H9 (cell line): ENCODE measurements around the gene EML5. TPM values are rescaled to one million over a fixed set of nuclear protein-coding genes. Genes with fewer than 3 reads are reported as not detected.

Experiments
- DNase-seq: peaks from one replicate; pipeline ENCODE4 v3.0.0-alpha.2; 2017
- H2AFZ ChIP-seq: one replicate; pipeline ENCODE4 v1.6.1; 2013; ENCODE audit warnings: mild to moderate bottlenecking, low read length, control low read depth, moderate library complexity
- H2AK5ac ChIP-seq: 2 replicates; pipeline ENCODE4 v1.6.1; 2013; ENCODE audit warnings: low read length, control low read depth, mixed read lengths; ENCODE audit not compliant: insufficient read length
- H2BK120ac ChIP-seq: one replicate; pipeline ENCODE4 v1.6.1; 2013; ENCODE audit warnings: low read depth, mild to moderate bottlenecking, low read length, control low read depth, inconsistent platforms; ENCODE audit not compliant: poor library complexity, severe bottlenecking
- H2BK12ac ChIP-seq: 2 replicates; pipeline ENCODE4 v1.6.1; 2013; ENCODE audit warnings: low read length, control low read depth, mixed read lengths, low read depth; ENCODE audit not compliant: insufficient read length
- H2BK15ac ChIP-seq: 2 replicates; pipeline ENCODE4 v1.6.1; 2013; ENCODE audit warnings: low read depth, low read length, control low read depth
- H2BK20ac ChIP-seq: one replicate; pipeline ENCODE4 v1.6.1; 2013; ENCODE audit warnings: low read depth, mild to moderate bottlenecking, low read length, control low read depth, inconsistent platforms; ENCODE audit not compliant: poor library complexity, severe bottlenecking
- H2BK5ac ChIP-seq: 2 replicates; pipeline ENCODE4 v1.6.1; 2013; ENCODE audit warnings: low read length, control low read depth, mixed read lengths; ENCODE audit not compliant: insufficient read length
- H3K14ac ChIP-seq: 2 replicates; pipeline ENCODE4 v1.6.1; 2013; ENCODE audit warnings: low read length, control low read depth; ENCODE audit not compliant: insufficient read depth
- H3K18ac ChIP-seq: 2 replicates; pipeline ENCODE4 v1.6.1; 2013; ENCODE audit warnings: low read depth, mild to moderate bottlenecking, mixed read lengths, low read length, control low read depth; ENCODE audit not compliant: insufficient read length
- H3K23ac ChIP-seq: 2 replicates; pipeline ENCODE4 v1.6.1; 2013; ENCODE audit warnings: low read length, control low read depth, mixed read lengths, low read depth; ENCODE audit not compliant: insufficient read length
- H3K23me2 ChIP-seq: 2 replicates; pipeline ENCODE4 v1.6.1; 2013; ENCODE audit warnings: low read depth, mild to moderate bottlenecking, mixed read lengths, low read length, control low read depth; ENCODE audit not compliant: insufficient read length, poor library complexity, severe bottlenecking
- H3K27ac ChIP-seq: 2 replicates; pipeline ENCODE4 v1.5.1; 2013; ENCODE audit warnings: low read length, control low read depth, mixed read lengths, low read depth; ENCODE audit not compliant: insufficient read length
- H3K27me3 ChIP-seq: 2 replicates; pipeline ENCODE4 v1.6.1; 2013; ENCODE audit warnings: low read length, control low read depth, inconsistent platforms; ENCODE audit not compliant: insufficient read depth
- H3K4ac ChIP-seq: 2 replicates; pipeline ENCODE4 v1.6.1; 2013; ENCODE audit warnings: low read depth, mild to moderate bottlenecking, control low read depth, inconsistent platforms, low read length, moderate library complexity
- H3K4me1 ChIP-seq: 2 replicates; pipeline ENCODE4 v1.6.1; 2013; ENCODE audit warnings: low read length, control low read depth, inconsistent platforms; ENCODE audit not compliant: insufficient read depth
- H3K4me2 ChIP-seq: 2 replicates; pipeline ENCODE4 v1.6.1; 2013; ENCODE audit warnings: low read length, control low read depth, mixed read lengths; ENCODE audit not compliant: insufficient read length, insufficient read depth
- H3K56ac ChIP-seq: 2 replicates; pipeline ENCODE4 v1.6.1; 2013; ENCODE audit warnings: low read depth, mild to moderate bottlenecking, mixed read lengths, low read length, control low read depth; ENCODE audit not compliant: insufficient read length
- H3K79me1 ChIP-seq: 2 replicates; pipeline ENCODE4 v1.6.1; 2013; ENCODE audit warnings: low read depth, mild to moderate bottlenecking, moderate library complexity, low read length, control low read depth, inconsistent platforms; ENCODE audit not compliant: insufficient read depth, poor library complexity, severe bottlenecking
- H3K79me2 ChIP-seq: 2 replicates; pipeline ENCODE4 v1.6.1; 2013; ENCODE audit warnings: low read length, control low read depth, inconsistent platforms; ENCODE audit not compliant: insufficient read depth
- H3K9ac ChIP-seq: 2 replicates; pipeline ENCODE4 v1.6.1; 2013; ENCODE audit warnings: low read length, control low read depth, mixed read lengths; ENCODE audit not compliant: insufficient read length; ENCODE audit errors: extremely low read depth
- H3K9me3 ChIP-seq: one replicate; pipeline ENCODE4 v1.6.1; 2013; ENCODE audit warnings: low read depth, low read length, inconsistent platforms; ENCODE audit not compliant: control insufficient read depth
- H3T11ph ChIP-seq: one replicate; pipeline ENCODE4 v1.6.1; 2013; ENCODE audit warnings: mild to moderate bottlenecking, low read length, control low read depth, inconsistent platforms
- H4K20me1 ChIP-seq: one replicate; pipeline ENCODE4 v1.6.1; 2013; ENCODE audit not compliant: control insufficient read depth, insufficient read length, insufficient read depth
- H4K5ac ChIP-seq: 2 replicates; pipeline ENCODE4 v1.6.1; 2013; ENCODE audit warnings: low read depth, mild to moderate bottlenecking, mixed read lengths, low read length, control low read depth; ENCODE audit not compliant: insufficient read length
- H4K8ac ChIP-seq: replicated peaks from 2 replicates; pipeline ENCODE4 v1.6.1; 2013; ENCODE audit warnings: low read length, control low read depth, mixed read lengths, low read depth; ENCODE audit not compliant: insufficient read length
- H4K91ac ChIP-seq: 2 replicates; pipeline ENCODE4 v1.6.1; 2013; ENCODE audit warnings: low read depth, mild to moderate bottlenecking, moderate library complexity, mixed read lengths, low read length, control low read depth; ENCODE audit not compliant: insufficient read length
- H3K27ac Mint-ChIP-seq, 3 experiments: 2 replicates in 2 of 3; 3 replicates in 1 of 3; pipeline ENCODE4 v1.8.0; 2020 to 2021; ENCODE audit warnings: mixed read lengths in 3 of 3, mild to moderate bottlenecking in 1 of 3, moderate library complexity in 1 of 3
- H3K27me3 Mint-ChIP-seq: 2 replicates; pipeline ENCODE4 v1.8.0; 2021; ENCODE audit warnings: low read depth, mild to moderate bottlenecking, moderate library complexity, mixed read lengths
- H3K36me3 Mint-ChIP-seq, 3 experiments: 2 replicates in 2 of 3; 3 replicates in 1 of 3; pipeline ENCODE4 v1.8.0; 2020 to 2021; ENCODE audit warnings: low read depth in 3 of 3, mixed read lengths in 3 of 3; ENCODE audit not compliant: insufficient read depth in 1 of 3
- H3K4me1 Mint-ChIP-seq, 2 experiments: 2 replicates each; pipeline ENCODE4 v1.8.0; 2020; ENCODE audit warnings: mixed read lengths in 2 of 2
- H3K4me3 Mint-ChIP-seq, 2 experiments: 2 replicates in 1 of 2; 3 replicates in 1 of 2; pipeline ENCODE4 v1.8.0; 2020 to 2021; ENCODE audit warnings: mild to moderate bottlenecking in 2 of 2, mixed read lengths in 2 of 2, moderate library complexity in 1 of 2
- H3K9me3 Mint-ChIP-seq, 2 experiments: 2 replicates in 1 of 2; 3 replicates in 1 of 2; pipeline ENCODE4 v1.8.0; 2020; ENCODE audit warnings: mild to moderate bottlenecking in 2 of 2, mixed read lengths in 2 of 2, moderate library complexity in 1 of 2
- WGBS: extraction: QIAGEN DNeasy Blood & Tissue Kit; methylation state at CpG from one replicate; pipeline ENCODE4 v1.1.7; 2013; ENCODE audit warnings: missing lambda C conversion rate, low lambda C conversion rate, mixed read lengths; ENCODE audit not compliant: insufficient read length; ENCODE audit errors: extremely low coverage; 5-methylcytosine and 5-hydroxymethylcytosine counted together
- total RNA-seq: library from RNA; stranded (reverse); gene quantifications from 2 replicates; pipeline ENCODE4 v1.2.1, GENCODE V29; 2021
- TF ChIP-seq, protein P1 (sequence below): fragments of 200-600 bp; sonication (generic); conservative IDR thresholded peaks from 3 replicates; pipeline ENCODE4 v1.8.0; 2021; ENCODE audit warnings: antibody characterized with exemption, mild to moderate bottlenecking

The EML5 gene
- total RNA-seq, 1 experiment from 2014 or later, result 0.81 TPM

- TF ChIP-seq, protein P1, sequence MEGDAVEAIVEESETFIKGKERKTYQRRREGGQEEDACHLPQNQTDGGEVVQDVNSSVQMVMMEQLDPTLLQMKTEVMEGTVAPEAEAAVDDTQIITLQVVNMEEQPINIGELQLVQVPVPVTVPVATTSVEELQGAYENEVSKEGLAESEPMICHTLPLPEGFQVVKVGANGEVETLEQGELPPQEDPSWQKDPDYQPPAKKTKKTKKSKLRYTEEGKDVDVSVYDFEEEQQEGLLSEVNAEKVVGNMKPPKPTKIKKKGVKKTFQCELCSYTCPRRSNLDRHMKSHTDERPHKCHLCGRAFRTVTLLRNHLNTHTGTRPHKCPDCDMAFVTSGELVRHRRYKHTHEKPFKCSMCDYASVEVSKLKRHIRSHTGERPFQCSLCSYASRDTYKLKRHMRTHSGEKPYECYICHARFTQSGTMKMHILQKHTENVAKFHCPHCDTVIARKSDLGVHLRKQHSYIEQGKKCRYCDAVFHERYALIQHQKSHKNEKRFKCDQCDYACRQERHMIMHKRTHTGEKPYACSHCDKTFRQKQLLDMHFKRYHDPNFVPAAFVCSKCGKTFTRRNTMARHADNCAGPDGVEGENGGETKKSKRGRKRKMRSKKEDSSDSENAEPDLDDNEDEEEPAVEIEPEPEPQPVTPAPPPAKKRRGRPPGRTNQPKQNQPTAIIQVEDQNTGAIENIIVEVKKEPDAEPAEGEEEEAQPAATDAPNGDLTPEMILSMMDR, result no peak
- no peak overlapping the region for H2AK5ac ChIP-seq
- H3K4ac ChIP-seq, result no peak overlapping the region
- no peak overlapping the region for H3K23ac ChIP-seq
- no peaks in the 10 kb centered on the region for H3K27me3 ChIP-seq
- Mint-ChIP-seq H3K9me3 (no peaks in the 10 kb centered on the region), H3K4me1 (no peaks in the 10 kb centered on the region), H3K36me3 (no peaks in the 10 kb centered on the region), H3K27ac (no peak overlapping the region), H3K27me3 (no peaks in the 10 kb centered on the region; the same call in none of the 2 replicates), H3K4me3 (no peak overlapping the region)
- H4K20me1 ChIP-seq, result no peaks in the 10 kb centered on the region
- H3K14ac ChIP-seq, result no peak overlapping the region
- no peak overlapping the region for H3T11ph ChIP-seq
- no peak overlapping the region for H2BK15ac ChIP-seq
- H4K5ac ChIP-seq, result no peak overlapping the region
- no peak overlapping the region for H3K18ac ChIP-seq
- no peaks in the 10 kb centered on the region for H3K9me3 ChIP-seq
- no peak overlapping the region for H3K4me2 ChIP-seq
- H2BK5ac ChIP-seq, result no peak overlapping the region
- H4K91ac ChIP-seq, result no peak overlapping the region
- H2BK12ac ChIP-seq, result no peak overlapping the region
- no peak overlapping the region for H2AFZ ChIP-seq
- DNase-seq, result no peak
- H3K56ac ChIP-seq, result no peak overlapping the region
- no peaks in the 10 kb centered on the region for H3K4me1 ChIP-seq
- no peak overlapping the region for H3K27ac ChIP-seq
- no peaks in the 10 kb centered on the region for H3K79me1 ChIP-seq
- no peak overlapping the region for H4K8ac ChIP-seq
- no peak overlapping the region for H3K9ac ChIP-seq
- WGBS, result no CpG with 5 or more reads among the region's 1 CpG
- H2BK20ac ChIP-seq, result no peak overlapping the region
- H3K79me2 ChIP-seq, result no peaks in the 10 kb centered on the region
- H2BK120ac ChIP-seq, result no peak overlapping the region
- no peaks in the 10 kb centered on the region for H3K23me2 ChIP-seq
These were observed 43.6 kb downstream of the EML5 start for GRCh38 chr14:88749139-88749538.
